ENCODE data around the gene TBC1D22A. TPM values are rescaled to one million over a fixed set of nuclear protein-coding genes. Genes with fewer than 3 reads are reported as not detected.
A peak's percentile ranks its signal among the peaks of the same experiment; 100 is the strongest.

TBC1D22A gene
- total and polyA plus RNA-seq, 10 of the 15 experiments (the other 5 are each of a cell fraction or from before 2014, with no cell fraction given), result 0.63 to 44.7 (median 27.4) TPM

GRCh38 chr22:46827136-46827780 lies 64.8 kb downstream of the TBC1D22A start:
- no peak overlapping the region for H2AFZ ChIP-seq (ENCODE audit: control insufficient read depth, low read depth, low read length)
- H3K9me3 ChIP-seq (replicated peaks; ENCODE audit: control insufficient read depth, insufficient read depth, low read length), result no peaks in the 10 kb centered on the region; the same call in 2 of the 3 replicates
- no peak for ATAC-seq
- BruUV-seq (replicated peaks), result no TSS peak
- no peaks in the 10 kb centered on the region; the same call in 1 of the 2 replicates for H3K79me2 ChIP-seq (ENCODE audit: control insufficient read depth, insufficient read depth, low read length)
- TF ChIP-seq STAT1 (conservative IDR thresholded peaks at IDR 0.05), result no peak
- TF ChIP-seq CTCF (IDR thresholded peaks at IDR 0.05 in 2 of 3, conservative IDR thresholded peaks at IDR 0.05 in 1 of 3; ENCODE audit: control insufficient read depth in 2 of 3, extremely low read depth in 1 of 3, insufficient read depth in 1 of 3, low read depth in 3 of 3, low read length in 3 of 3), result 0 out of 6 replicates have a peak, but pooled peaks of 1 of the 3 experiments have one; percentile 3
- intact Hi-C loops (cut with micrococcal nuclease; ENCODE audit: unreplicated experiment) (no loop called here), in situ Hi-C loops (cut with MboI) (no loop called here)
- ChIA-PET POLR2A (no interaction called here), RAD21 (ENCODE audit: unreplicated experiment) (no interaction called here), SMC1A (ENCODE audit: uncharacterized antibody, unreplicated experiment) (no interaction called here), CTCF (no interaction called here)
- no peak overlapping the region for H3K4me3 ChIP-seq
- peaks cover 21 to 23% of the 10 kb centered on the region in 2 experiments for H3K36me3 ChIP-seq (ENCODE audit: control insufficient read depth in 2 of 2, insufficient read depth in 2 of 2, low read length in 1 of 2)
- no peak overlapping the region for H3K27ac ChIP-seq (ENCODE audit: control insufficient read depth, insufficient read depth)
- WGBS (ENCODE audit: insufficient coverage, insufficient replicate concordance, low lambda C conversion rate, missing lambda C conversion rate), result 96% methylated on average over 25 of the region's 25 CpGs
- no peak for DNase-seq (ENCODE audit: low read depth, low spot score)
- no peaks in the 10 kb centered on the region for H3K27me3 ChIP-seq (replicated peaks in 1 of 2; ENCODE audit: control insufficient read depth in 2 of 2, insufficient read depth in 2 of 2, low read length in 1 of 2)
- H3K4me2 ChIP-seq (ENCODE audit: control insufficient read depth, insufficient read depth), result no peak overlapping the region
- no peaks in the 10 kb centered on the region for H3K4me1 ChIP-seq (ENCODE audit: control insufficient read depth, insufficient read depth, low read length)
- H4K20me1 ChIP-seq (ENCODE audit: control insufficient read depth, insufficient read depth), result peaks cover 6% of the 10 kb centered on the region
- no peak overlapping the region for H3K9ac ChIP-seq (ENCODE audit: control insufficient read depth, insufficient read depth, low read length)
- no peak for FAIRE-seq

GRCh38 chr22:46827781-46828180 lies 65.3 kb downstream of the TBC1D22A start:
- Histone ChIP-seq H3K9me3 (replicated peaks; ENCODE audit: control insufficient read depth, insufficient read depth, low read length) (peaks cover 2% of the 10 kb centered on the region; the same call in 2 of the 3 replicates), H3K36me3 (ENCODE audit: control insufficient read depth in 2 of 2, insufficient read depth in 2 of 2, low read length in 1 of 2) (peaks cover 18 to 21% of the 10 kb centered on the region in 2 experiments), H3K27ac (ENCODE audit: control insufficient read depth, insufficient read depth) (no peak overlapping the region), H2AFZ (ENCODE audit: control insufficient read depth, low read depth, low read length) (no peak overlapping the region), H3K4me3 (no peak overlapping the region), H3K27me3 (replicated peaks in 1 of 2; ENCODE audit: control insufficient read depth in 2 of 2, insufficient read depth in 2 of 2, low read length in 1 of 2) (no peaks in the 10 kb centered on the region), H4K20me1 (ENCODE audit: control insufficient read depth, insufficient read depth) (peaks cover 6% of the 10 kb centered on the region; the same call in 1 of the 2 replicates), H3K79me2 (ENCODE audit: control insufficient read depth, insufficient read depth, low read length) (no peaks in the 10 kb centered on the region; the same call in 1 of the 2 replicates), H3K4me2 (ENCODE audit: control insufficient read depth, insufficient read depth) (no peak overlapping the region), H3K9ac (ENCODE audit: control insufficient read depth, insufficient read depth, low read length) (no peak overlapping the region), H3K4me1 (ENCODE audit: control insufficient read depth, insufficient read depth, low read length) (no peaks in the 10 kb centered on the region)
- DNase-seq (ENCODE audit: low read depth, low spot score), result no peak
- ATAC-seq, result no peak
- ChIA-PET CTCF (no interaction called here), RAD21 (ENCODE audit: unreplicated experiment) (no interaction called here), SMC1A (ENCODE audit: uncharacterized antibody, unreplicated experiment) (no interaction called here), POLR2A (no interaction called here)
- no TSS peak for BruUV-seq (replicated peaks)
- FAIRE-seq, result no peak
- 99% methylated on average over 12 of the region's 12 CpGs for WGBS (ENCODE audit: insufficient coverage, insufficient replicate concordance, low lambda C conversion rate, missing lambda C conversion rate)
- in situ Hi-C loops (cut with MboI), result no loop called here
- intact Hi-C loops (cut with micrococcal nuclease; ENCODE audit: unreplicated experiment), result no loop called here
- TF ChIP-seq SUPT20H (IDR thresholded peaks at IDR 0.05; ENCODE audit: borderline replicate concordance, control insufficient read depth, low read depth, low read length) (no peak), SIN3A (IDR thresholded peaks at IDR 0.05; ENCODE audit: low read depth, low read length) (no peak), TAF1 (IDR thresholded peaks at IDR 0.05; ENCODE audit: borderline replicate concordance, low read depth, low read length) (no peak), ZNF687 (IDR thresholded peaks at IDR 0.05) (no peak), RAD51 (IDR thresholded peaks at IDR 0.05) (no peak), RBBP5 (conservative IDR thresholded peaks at IDR 0.05) (no peak), SMAD5 (IDR thresholded peaks at IDR 0.05; ENCODE audit: low read depth) (no peak), SIX5 (IDR thresholded peaks at IDR 0.05; ENCODE audit: low read depth, low read length, severe bottlenecking) (no peak), RELA (IDR thresholded peaks at IDR 0.05; ENCODE audit: borderline replicate concordance, partially characterized antibody) (no peak), FOXK2 (IDR thresholded peaks at IDR 0.05) (no peak)

Measured in GM12878 (cell line).